Activated effector memory CD4-positive, alpha-beta T cell treated with Interleukin-2 at 50 U/mL for 16 hours (primary cell): ENCODE data around the gene ADAM23.

Experiments
- DNase-seq: peaks from one replicate; pipeline ENCODE4 v3.0.0-alpha.2; 2020

ADAM23 gene

DNA sequence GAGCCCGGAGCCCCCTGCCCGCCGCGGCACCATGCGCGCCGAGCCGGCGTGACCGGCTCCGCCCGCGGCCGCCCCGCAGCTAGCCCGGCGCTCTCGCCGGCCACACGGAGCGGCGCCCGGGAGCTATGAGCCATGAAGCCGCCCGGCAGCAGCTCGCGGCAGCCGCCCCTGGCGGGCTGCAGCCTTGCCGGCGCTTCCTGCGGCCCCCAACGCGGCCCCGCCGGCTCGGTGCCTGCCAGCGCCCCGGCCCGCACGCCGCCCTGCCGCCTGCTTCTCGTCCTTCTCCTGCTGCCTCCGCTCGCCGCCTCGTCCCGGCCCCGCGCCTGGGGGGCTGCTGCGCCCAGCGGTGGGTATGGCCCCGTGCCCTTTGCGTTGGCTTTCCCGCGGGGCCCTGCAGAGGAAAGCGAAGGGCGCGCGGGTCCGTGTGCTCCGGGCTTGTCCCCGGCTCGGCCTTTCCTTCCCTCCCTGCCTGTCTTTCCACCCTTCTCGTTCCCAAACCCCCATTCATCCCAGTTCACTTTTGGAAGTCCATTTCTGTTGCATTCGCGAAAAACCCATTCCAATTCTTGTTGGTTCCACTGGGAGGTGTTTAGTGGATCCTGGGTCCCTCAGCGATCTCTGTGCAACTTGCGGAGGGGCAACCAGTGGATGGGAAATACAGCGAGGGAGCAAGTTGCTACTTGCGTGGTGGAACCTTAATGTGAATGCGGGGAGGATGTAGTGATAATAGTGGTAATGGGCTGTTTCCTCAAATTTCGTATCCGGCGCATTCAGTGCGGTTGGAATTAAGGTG lies 599 bp downstream of the ADAM23 start:
- no peak for DNase-seq

DNA sequence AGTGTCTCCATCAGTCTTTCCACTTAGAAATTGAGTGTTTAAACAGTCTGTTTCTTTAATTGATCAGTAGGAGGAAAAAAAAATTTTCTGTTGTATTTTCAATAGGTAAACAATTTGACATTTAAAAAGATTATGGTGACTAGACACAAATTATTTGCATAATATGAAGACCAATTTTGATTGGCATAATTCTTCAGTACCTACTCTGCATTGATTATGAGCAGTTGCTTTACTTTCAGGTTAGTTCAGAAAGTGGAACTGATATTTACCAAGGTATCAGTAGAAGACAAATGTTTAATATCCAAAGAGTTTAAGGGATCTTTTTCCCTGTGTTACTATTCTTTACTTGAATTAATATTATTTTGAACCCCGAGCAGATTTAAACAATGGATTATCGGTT lies 2.6 kb downstream of the ADAM23 start:
- DNase-seq, result no peak

GRCh38 chr2:206452242-206452641 lies 8.9 kb downstream of the ADAM23 start:
- no peak for DNase-seq

DNA sequence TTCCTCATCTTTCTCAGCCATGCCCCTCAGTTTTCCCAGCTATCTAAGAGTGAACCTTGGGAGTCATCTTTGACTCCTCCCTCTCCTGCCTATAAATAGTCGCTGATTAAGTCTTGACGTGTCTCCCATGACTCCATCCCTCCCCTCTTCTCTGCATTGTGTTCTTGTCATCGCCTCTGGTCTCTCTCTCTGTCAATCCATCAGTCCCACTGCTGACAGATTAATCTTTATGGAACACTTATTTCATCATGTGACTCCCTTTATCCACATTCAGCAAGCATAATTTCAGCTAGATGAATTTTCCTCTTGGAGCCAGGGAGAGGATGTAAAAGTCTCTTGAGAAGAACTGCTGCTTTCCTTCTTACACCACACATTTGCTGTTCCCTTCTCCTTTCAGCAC lies 9.4 kb downstream of the ADAM23 start:
- no peak for DNase-seq

GRCh38 chr2:206456078-206456754 lies 12.9 kb downstream of the ADAM23 start:
- no peak for DNase-seq

DNA sequence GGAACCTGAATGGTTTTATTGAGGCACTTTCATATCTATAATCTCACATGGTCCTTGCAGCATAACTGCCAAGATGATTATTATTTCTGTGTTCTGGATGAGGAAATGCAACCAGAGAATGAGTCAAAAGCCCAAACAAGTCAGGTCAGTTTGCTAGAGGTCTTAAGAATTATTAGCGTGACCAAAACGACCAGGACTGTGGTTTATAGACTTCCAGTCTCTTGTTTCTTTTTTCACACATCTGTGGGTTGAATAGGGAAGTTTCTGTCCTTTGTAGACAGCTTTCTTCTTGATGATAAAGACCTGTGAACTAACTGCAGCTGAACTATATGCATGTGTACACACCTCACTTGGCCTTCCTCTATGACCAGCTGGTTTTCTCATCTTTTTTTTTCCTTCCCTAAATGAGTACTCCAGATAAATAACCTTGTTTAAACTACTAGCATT lies 13.9 kb downstream of the ADAM23 start:
- DNase-seq, result no peak

DNA sequence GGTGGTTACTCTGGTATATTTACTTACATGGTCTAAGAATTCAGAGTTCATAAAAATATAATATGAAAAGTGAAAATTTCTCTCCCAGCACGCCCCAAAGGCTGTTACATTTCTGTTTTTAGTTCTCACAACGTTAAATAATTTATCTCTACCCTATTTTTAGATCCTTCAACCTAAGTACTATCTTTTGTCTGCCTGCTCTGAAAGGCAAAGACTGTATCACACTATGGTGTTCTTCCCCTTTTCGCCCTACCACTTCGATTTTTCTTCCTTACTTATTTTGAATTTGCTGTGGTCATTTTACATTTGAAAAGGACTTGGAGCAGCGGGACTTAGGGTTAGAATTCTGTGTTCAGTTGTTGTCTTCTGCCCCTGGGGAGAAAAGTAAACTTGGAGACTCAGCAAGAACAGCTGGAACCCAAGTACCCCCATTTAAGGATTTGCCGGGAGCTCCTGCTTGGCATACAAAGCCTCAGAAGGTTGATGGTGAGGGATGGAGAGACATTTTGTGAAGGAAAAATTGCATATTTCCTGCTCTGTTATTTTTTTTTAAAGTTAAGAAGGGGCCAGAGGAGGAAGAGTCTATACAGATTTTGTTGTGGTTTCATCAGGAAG lies 19.0 kb downstream of the ADAM23 start:
- no peak for DNase-seq

DNA sequence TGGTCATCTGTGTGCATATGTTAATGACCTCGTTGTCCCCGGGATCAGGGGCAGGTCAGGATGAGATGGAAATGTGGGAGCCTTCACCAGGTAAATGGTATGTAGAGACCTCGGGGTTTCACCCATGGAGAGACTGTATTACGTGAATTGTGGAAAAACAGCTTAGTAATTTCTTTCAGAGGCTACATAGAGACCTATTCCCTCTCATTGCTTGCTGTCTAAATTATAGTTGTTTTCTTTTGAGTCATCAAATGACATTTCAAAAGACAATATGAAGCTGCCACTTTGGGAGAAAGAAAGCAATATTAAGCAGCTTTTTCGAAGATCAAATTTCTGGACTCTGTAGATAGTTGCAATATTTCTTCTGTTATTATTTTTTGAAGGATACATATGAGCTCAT lies 20.4 kb downstream of the ADAM23 start:
- DNase-seq, result no peak

DNA sequence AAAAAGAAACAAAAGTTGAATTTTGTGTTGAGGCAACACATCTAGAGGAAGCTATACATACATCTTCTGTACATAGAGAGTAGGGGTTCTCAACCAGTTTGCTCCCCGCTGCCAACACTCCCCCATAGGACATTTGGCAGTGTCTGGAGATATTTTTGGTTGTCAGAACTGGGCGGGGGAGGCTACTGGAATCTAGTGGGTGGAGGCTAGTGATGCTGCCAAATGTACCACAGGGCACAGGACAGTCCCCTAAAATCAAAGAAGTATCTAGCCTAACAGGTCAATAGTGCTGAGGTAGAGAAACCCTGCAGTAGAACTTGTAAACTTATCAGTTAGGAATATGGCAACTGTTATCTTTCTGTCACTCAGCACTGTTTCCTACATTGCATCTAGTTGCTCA lies 21.3 kb downstream of the ADAM23 start:
- no peak for DNase-seq

- no peak for DNase-seq
Observed at GRCh38 chr2:206471524-206472062, 28.3 kb downstream of the ADAM23 start.

GRCh38 chr2:206472094-206472493 lies 28.8 kb downstream of the ADAM23 start:
- no peak for DNase-seq

DNA sequence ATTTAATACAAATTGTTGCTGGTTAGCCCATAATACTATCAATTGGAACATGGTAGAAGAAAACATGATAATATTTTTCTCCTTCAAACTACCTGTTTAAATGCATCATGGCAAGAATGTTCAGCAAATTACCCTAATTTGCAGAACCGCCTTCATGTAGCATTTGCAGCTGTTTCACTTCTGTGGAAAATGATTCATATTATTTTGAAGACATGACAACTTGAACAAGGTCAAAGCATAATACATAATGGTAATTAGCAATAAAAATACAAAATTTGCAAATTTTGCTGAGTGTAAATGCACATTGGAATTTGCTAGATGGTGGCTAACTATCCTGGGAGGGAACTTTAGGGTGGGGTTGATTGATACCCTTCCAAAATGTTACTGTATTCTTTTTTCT lies 30.8 kb downstream of the ADAM23 start:
- DNase-seq, result no peak

- no peak for DNase-seq
Observed at GRCh38 chr2:206477296-206477695, 34.0 kb downstream of the ADAM23 start.

DNA sequence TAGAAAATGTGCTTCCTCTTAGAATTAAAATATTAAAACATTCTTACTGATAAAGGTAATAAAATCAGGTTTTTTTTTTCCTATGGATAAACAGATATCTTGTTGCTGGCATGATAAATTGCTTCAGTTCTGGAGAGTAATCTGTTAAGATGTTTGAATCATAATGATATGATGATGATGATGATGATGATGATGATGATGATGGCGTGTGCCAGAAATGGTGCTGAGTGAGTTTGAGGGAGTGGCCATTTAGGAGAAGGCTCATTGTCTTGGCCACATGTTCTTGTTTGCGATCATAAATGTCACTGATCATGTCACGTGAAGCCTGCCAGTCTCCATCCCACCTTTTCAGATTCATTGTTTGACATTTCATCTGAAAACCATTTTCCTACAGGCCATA lies 35.0 kb downstream of the ADAM23 start:
- no peak for DNase-seq

GRCh38 chr2:206480161-206480560 lies 36.8 kb downstream of the ADAM23 start:
- no peak for DNase-seq

DNA sequence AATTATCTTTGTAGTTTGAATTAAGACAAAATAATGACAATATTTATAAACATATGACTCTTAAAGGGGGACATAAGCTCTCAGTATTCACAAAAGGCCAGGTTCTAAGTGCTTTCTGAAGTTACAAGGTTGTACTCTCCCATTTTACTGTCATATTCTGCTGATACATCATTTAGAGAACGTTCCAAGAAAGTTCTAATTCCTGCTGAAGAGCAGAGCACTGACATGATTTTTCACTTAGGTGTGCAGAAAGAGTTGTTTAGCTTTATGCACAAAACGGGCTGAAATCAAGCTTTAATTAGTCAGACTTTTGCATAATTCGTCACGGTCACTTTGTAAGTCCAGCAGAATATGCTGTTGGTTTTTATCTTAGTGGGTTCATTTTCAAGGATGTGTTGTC lies 37.3 kb downstream of the ADAM23 start:
- DNase-seq, result no peak

DNA sequence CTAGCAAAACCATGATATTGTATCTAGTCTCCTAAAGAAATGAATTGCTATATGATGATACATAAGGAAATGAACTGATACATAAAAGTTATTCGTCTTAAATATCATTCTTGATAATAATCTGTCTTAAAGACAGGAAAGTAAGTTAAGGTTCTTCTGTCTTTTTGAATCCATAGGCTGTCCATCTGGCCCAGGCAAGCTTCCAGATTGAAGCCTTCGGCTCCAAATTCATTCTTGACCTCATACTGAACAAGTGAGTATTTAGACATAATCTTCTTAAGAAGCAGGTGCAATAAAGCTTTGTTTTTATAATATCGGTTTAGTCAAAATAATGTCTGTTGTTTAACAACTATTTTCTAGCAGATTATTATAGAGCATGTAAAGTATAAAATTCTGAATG lies 37.7 kb downstream of the ADAM23 start:
- DNase-seq, result no peak

GRCh38 chr2:206482123-206482522 lies 38.8 kb downstream of the ADAM23 start:
- no peak for DNase-seq

DNA sequence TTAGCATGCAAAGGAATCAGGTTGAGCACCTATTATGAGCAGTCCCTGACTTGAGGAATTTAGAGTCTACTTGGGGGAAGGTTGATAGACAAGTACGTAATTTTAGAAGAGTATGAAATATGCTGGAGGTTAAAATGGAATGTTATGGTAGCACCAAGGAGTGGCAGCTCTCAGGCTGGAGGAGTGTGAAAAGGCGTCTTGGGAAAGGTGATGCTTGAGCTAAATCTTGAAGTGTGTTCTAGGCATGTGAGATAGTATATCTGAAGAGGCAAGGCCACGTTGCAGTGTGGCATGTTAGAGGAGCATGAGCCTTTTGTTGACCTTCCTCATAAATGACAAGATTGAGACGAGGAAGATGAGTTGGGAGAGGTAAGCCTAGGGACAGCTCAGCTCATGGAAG lies 39.3 kb downstream of the ADAM23 start:
- no peak for DNase-seq

- DNase-seq, result no peak
Observed at GRCh38 chr2:206488053-206488452, 44.7 kb downstream of the ADAM23 start.

DNA sequence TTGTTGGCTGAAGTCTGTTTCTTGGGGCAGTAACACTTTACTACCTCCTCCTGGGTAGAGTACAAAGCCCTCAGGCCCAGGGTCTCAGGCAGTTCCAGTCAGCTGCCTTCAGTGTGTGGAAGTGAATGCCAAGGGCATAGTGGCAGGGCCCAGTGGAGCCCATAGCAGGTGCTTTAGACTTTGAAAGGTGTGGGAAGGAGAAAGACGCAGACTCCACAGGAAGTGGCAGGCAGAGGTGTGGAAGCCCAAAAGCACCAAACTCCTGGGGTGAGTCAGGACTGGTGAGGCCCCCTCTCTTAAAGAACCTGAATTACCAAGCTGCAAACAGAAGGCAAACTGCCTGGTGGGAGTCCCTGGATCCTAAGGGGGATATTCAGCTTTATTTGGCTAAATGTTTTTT lies 45.3 kb downstream of the ADAM23 start:
- no peak for DNase-seq

GRCh38 chr2:206494061-206494460 lies 50.7 kb downstream of the ADAM23 start:
- no peak for DNase-seq

DNA sequence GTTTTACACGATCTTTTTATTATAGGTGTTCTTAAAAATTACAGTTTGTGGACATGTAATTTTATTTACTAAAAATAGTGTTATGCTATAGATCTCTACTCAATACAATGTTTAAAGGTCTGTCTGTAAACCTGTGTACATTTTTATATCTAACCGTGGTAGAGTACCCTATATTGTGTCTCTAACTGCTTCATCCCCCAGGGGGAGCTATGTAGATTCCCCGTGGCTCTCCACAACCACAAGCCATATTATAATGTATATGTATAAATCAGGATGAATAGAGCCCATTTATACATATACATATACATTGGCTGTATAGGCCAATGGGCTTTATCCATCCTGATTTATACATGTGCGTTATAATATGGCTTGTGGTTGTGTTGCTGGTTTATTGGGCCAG lies 59.4 kb downstream of the ADAM23 start:
- no peak for DNase-seq

- DNase-seq, result no peak
Observed at GRCh38 chr2:206511283-206511682, 68.0 kb downstream of the ADAM23 start.
